HEK293 (cell line): ENCODE results near the gene PTHLH.

Source experiments
- CTCF ChIA-PET: fragments of 350-600 bp; formaldehyde crosslinking; extraction: SDS; loops from one replicate; lab custom pipeline; 2021; ENCODE audit warnings: antibody characterized with exemption; lab: Yijun Ruan, JAX
- POLR2A ChIA-PET: fragments of 300-600 bp; formaldehyde crosslinking; extraction: SDS; loops from one replicate; lab custom pipeline; 2020; ENCODE audit warnings: antibody characterized with exemption, inconsistent platforms; lab: Yijun Ruan, JAX
- H3K27ac ChIP-seq: fragments of 200-500 bp; sonication (Bioruptor generic); 2 replicates; pipeline ENCODE4 v1.5.1; 2014; ENCODE audit warnings: low read depth, low read length, control low read depth, inconsistent platforms; ENCODE audit errors: extremely low read depth
- H3K36me3 ChIP-seq, 2 experiments: fragments of 200-500 bp in 1 of 2; sonication (Bioruptor generic) in 1 of 2; 1 replicate in 1 of 2; 2 replicates in 1 of 2; pipeline ENCODE4 v1.5.1; 2014 to 2017; ENCODE audit warnings: inconsistent platforms in 2 of 2, low read length in 2 of 2; ENCODE audit not compliant: control insufficient read depth in 2 of 2, insufficient read depth in 1 of 2
- H3K4me1 ChIP-seq: fragments of 200-500 bp; sonication (Bioruptor generic); 2 replicates; pipeline ENCODE4 v1.5.1; 2014; ENCODE audit warnings: mild to moderate bottlenecking, low read length, inconsistent platforms; ENCODE audit not compliant: control insufficient read depth, insufficient read depth
- H3K4me3 ChIP-seq: 2 replicates; pipeline ENCODE4 v1.5.1; 2011; ENCODE audit warnings: low read depth, mild to moderate bottlenecking, control low read depth, low read length, moderate library complexity
- H3K9me3 ChIP-seq: fragments of 200-500 bp; sonication (Bioruptor generic); 2 replicates; pipeline ENCODE4 v1.5.1; 2014; ENCODE audit warnings: low read depth, low read length, inconsistent platforms; ENCODE audit not compliant: control insufficient read depth, insufficient read depth
- FEZF1 ChIP-seq: fragments of 450-650 bp; formaldehyde crosslinking; IDR thresholded peaks from 2 replicates; pipeline ENCODE4 v1.5.1; 2016; ENCODE audit warnings: missing biosample characterization, missing genetic modification characterization
- KLF9 ChIP-seq: fragments of 450-650 bp; formaldehyde crosslinking; IDR thresholded peaks from 2 replicates; pipeline ENCODE4 v1.5.1; 2016; ENCODE audit warnings: missing biosample characterization, missing genetic modification characterization, low read depth
- MEIS1 ChIP-seq: sonication (generic); formaldehyde crosslinking; IDR thresholded peaks from 2 replicates; pipeline ENCODE4 v1.8.1; 2022; ENCODE audit warnings: missing genetic modification reagents, mild to moderate bottlenecking, borderline replicate concordance
- SETDB1 ChIP-seq: IDR thresholded peaks from one replicate; pipeline ENCODE4 v1.6.1; 2017; ENCODE audit warnings: mild to moderate bottlenecking, low read length, moderate library complexity, mixed read lengths; ENCODE audit not compliant: insufficient read length
- ZBTB8A ChIP-seq: fragments of 450-650 bp; formaldehyde crosslinking; IDR thresholded peaks from 2 replicates; pipeline ENCODE4 v1.5.1; 2016; ENCODE audit warnings: missing biosample characterization, missing genetic modification characterization
- ZEB2 ChIP-seq: fragments of 450-650 bp; formaldehyde crosslinking; IDR thresholded peaks from 2 replicates; pipeline ENCODE4 v1.5.1; 2016; ENCODE audit warnings: missing biosample characterization, missing genetic modification characterization
- ZNF121 ChIP-seq: fragments of 450-650 bp; formaldehyde crosslinking; IDR thresholded peaks from 2 replicates; pipeline ENCODE4 v1.5.1; 2016; ENCODE audit warnings: missing biosample characterization, missing genetic modification characterization
- ZNF138 ChIP-seq: fragments of 450-650 bp; formaldehyde crosslinking; IDR thresholded peaks from 2 replicates; pipeline ENCODE4 v1.5.1; 2016; ENCODE audit warnings: missing biosample characterization, missing genetic modification characterization, borderline replicate concordance
- ZNF157 ChIP-seq: fragments of 450-650 bp; formaldehyde crosslinking; IDR thresholded peaks from 2 replicates; pipeline ENCODE4 v1.5.1; 2016; ENCODE audit warnings: missing biosample characterization, missing genetic modification characterization
- ZNF184 ChIP-seq: fragments of 450-650 bp; IDR thresholded peaks from 2 replicates; pipeline ENCODE4 v1.5.1; 2018; ENCODE audit warnings: missing biosample characterization, mild to moderate bottlenecking, missing genetic modification characterization
- ZNF391 ChIP-seq: fragments of 450-650 bp; formaldehyde crosslinking; IDR thresholded peaks from 2 replicates; pipeline ENCODE4 v1.5.1; 2016; ENCODE audit warnings: low read depth, missing biosample characterization, missing genetic modification characterization, borderline replicate concordance
- ZNF426 ChIP-seq: fragments of 450-650 bp; formaldehyde crosslinking; IDR thresholded peaks from 2 replicates; pipeline ENCODE4 v1.5.1; 2017; ENCODE audit warnings: missing biosample characterization, missing genetic modification characterization, mild to moderate bottlenecking, inconsistent platforms, moderate library complexity
- ZNF544 ChIP-seq: fragments of 450-650 bp; formaldehyde crosslinking; IDR thresholded peaks from 2 replicates; pipeline ENCODE4 v1.5.0; 2017; ENCODE audit warnings: missing biosample characterization, missing genetic modification characterization
- ZNF560 ChIP-seq: fragments of 450-650 bp; formaldehyde crosslinking; IDR thresholded peaks from 2 replicates; pipeline ENCODE4 v1.5.1; 2017; ENCODE audit warnings: missing biosample characterization, missing genetic modification characterization, borderline replicate concordance
- ZNF600 ChIP-seq: fragments of 450-650 bp; formaldehyde crosslinking; IDR thresholded peaks from 2 replicates; pipeline ENCODE4 v1.5.1; 2016; ENCODE audit warnings: missing biosample characterization, missing genetic modification characterization
- ZNF610 ChIP-seq: fragments of 450-650 bp; formaldehyde crosslinking; IDR thresholded peaks from 2 replicates; pipeline ENCODE4 v1.5.1; 2016; ENCODE audit warnings: missing biosample characterization, missing genetic modification characterization, borderline replicate concordance
- ZNF658 ChIP-seq: fragments of 450-650 bp; formaldehyde crosslinking; IDR thresholded peaks from 2 replicates; pipeline ENCODE4; 2016; ENCODE audit warnings: missing biosample characterization, missing genetic modification characterization
- ZNF701 ChIP-seq: fragments of 450-650 bp; formaldehyde crosslinking; IDR thresholded peaks from 2 replicates; pipeline ENCODE4 v1.5.1; 2016; ENCODE audit warnings: missing biosample characterization, missing genetic modification characterization
- ZNF792 ChIP-seq: fragments of 450-650 bp; formaldehyde crosslinking; IDR thresholded peaks from 2 replicates; pipeline ENCODE4 v1.5.1; 2016; ENCODE audit warnings: missing biosample characterization, missing genetic modification characterization
- TF ChIP-seq, protein P1 (sequence below): fragments of 450-650 bp; formaldehyde crosslinking; IDR thresholded peaks from 2 replicates; pipeline ENCODE4 v1.5.1; 2016; ENCODE audit warnings: missing biosample characterization, missing genetic modification characterization
- TF ChIP-seq, protein P2 (sequence below): fragments of 450-650 bp; formaldehyde crosslinking; IDR thresholded peaks from 2 replicates; pipeline ENCODE4 v1.5.1; 2016; ENCODE audit warnings: missing biosample characterization, missing genetic modification characterization, borderline replicate concordance
- TF ChIP-seq, protein P3 (sequence below): fragments of 450-650 bp; formaldehyde crosslinking; IDR thresholded peaks from 2 replicates; pipeline ENCODE4 v1.5.1; 2016; ENCODE audit warnings: missing biosample characterization, missing genetic modification characterization, low read depth

Gene PTHLH

DNA sequence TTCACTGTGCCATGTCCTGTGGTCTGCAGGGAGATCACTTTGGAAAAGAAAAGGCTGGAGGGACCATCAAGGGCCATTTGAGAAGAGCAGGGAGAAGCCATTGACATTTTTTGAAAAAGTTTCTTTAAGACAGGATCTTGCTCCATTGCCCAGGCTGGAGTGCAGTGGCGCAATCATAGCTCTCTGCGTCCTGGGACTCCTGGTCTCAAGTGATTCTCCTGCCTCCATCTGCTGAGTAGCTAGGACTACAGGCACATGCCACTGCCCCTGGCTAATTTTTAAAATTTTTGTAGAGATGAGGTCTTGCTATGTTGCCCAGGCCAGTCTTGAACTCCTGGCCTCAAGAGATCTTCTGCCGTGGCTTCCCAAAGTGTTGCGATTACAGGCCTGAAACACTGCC is 32.3 kb downstream of the PTHLH start:
- no peak overlapping the region for H3K27ac ChIP-seq
- CTCF ChIA-PET = interaction anchor here (0.6 to 1.8 kb wide), 18 partner anchors 11 to 932 kb away, joined by 3 to 34 read pairs (median 4); no protein-coding TSS in a partner anchor
- H3K4me1 ChIP-seq = no peaks in the 10 kb centered on the region
- POLR2A ChIA-PET = no interaction called here
- H3K9me3 ChIP-seq = no peaks in the 10 kb centered on the region
- H3K36me3 ChIP-seq = no peaks in the 10 kb centered on the region
- no peak overlapping the region for H3K4me3 ChIP-seq
- no peak for TF ChIP-seq ZNF138 (tag by site-specific recombination)
- TF ChIP-seq KLF9 (tag by site-specific recombination) = no peak
- no peak for TF ChIP-seq SETDB1
- no peak for TF ChIP-seq ZNF391
- peak; percentile 74 for TF ChIP-seq ZNF121
- no peak for TF ChIP-seq ZBTB8A
- no peak for TF ChIP-seq MEIS1

DNA sequence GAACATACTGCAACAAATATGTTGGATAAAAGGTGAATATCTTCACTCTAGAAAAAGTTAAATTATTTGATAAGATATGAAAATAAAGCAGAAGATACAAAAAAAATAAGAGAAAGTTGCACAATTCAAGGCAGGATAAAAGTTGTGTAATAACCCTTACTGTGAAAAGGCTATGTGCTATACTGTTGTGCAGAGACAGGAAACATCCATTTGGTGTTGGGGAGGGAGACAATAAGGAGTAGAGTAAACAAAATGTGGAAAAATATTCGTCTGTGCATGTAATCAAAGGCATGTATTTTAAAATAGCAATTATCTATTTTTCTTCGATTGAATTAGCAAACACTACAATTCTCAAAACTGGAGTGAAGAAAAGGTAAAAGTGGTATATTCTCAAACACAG is 34.8 kb downstream of the PTHLH start:
- no peak for TF ChIP-seq ZNF560
- TF ChIP-seq, protein P1, sequence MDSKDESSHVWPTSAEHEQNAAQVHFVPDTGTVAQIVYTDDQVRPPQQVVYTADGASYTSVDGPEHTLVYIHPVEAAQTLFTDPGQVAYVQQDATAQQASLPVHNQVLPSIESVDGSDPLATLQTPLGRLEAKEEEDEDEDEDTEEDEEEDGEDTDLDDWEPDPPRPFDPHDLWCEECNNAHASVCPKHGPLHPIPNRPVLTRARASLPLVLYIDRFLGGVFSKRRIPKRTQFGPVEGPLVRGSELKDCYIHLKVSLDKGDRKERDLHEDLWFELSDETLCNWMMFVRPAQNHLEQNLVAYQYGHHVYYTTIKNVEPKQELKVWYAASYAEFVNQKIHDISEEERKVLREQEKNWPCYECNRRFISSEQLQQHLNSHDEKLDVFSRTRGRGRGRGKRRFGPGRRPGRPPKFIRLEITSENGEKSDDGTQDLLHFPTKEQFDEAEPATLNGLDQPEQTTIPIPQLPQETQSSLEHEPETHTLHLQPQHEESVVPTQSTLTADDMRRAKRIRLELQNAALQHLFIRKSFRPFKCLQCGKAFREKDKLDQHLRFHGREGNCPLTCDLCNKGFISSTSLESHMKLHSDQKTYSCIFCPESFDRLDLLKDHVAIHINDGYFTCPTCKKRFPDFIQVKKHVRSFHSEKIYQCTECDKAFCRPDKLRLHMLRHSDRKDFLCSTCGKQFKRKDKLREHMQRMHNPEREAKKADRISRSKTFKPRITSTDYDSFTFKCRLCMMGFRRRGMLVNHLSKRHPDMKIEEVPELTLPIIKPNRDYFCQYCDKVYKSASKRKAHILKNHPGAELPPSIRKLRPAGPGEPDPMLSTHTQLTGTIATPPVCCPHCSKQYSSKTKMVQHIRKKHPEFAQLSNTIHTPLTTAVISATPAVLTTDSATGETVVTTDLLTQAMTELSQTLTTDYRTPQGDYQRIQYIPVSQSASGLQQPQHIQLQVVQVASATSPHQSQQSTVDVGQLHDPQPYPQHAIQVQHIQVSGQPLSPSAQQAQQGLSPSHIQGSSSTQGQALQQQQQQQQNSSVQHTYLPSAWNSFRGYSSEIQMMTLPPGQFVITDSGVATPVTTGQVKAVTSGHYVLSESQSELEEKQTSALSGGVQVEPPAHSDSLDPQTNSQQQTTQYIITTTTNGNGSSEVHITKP = peak; percentile 79
- Histone ChIP-seq H3K4me3 (no peak overlapping the region), H3K36me3 (no peaks in the 10 kb centered on the region), H3K9me3 (no peaks in the 10 kb centered on the region), H3K4me1 (no peaks in the 10 kb centered on the region), H3K27ac (no peak overlapping the region)
- POLR2A ChIA-PET = no interaction called here
- CTCF ChIA-PET = interaction anchor here (1.5 kb wide), 1 partner anchor 9 kb away, joined by 3 read pairs; no protein-coding TSS in a partner anchor

DNA sequence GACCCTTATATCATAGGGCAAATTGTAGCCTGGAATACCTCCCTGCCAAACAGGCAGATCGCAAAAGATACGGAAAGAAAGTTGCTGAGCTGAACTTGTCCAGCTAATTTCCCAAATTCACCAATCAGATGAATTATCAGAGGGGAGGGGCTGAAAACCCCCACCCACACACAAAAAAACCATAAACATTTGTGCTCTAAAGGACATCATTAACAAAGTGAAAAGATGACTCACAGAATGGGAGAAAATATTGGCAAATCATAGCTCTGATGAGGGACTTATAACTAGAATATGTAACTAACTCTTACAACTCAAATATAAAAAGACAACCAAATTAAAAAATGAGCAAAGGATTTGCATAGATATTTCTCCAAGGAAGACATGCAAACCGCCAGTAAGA is 36.3 kb downstream of the PTHLH start:
- Histone ChIP-seq H3K27ac (no peak overlapping the region), H3K4me3 (no peak overlapping the region), H3K36me3 (no peaks in the 10 kb centered on the region), H3K9me3 (no peaks in the 10 kb centered on the region), H3K4me1 (no peaks in the 10 kb centered on the region)
- POLR2A ChIA-PET = no interaction called here
- CTCF ChIA-PET = no interaction called here
- TF ChIP-seq ZNF184 (tag by site-specific recombination) (no peak), FEZF1 (tag by site-specific recombination) (no peak), ZNF426 (tag by site-specific recombination) (no peak), ZEB2 (tag by site-specific recombination) (no peak), ZNF701 (tag by site-specific recombination) (no peak), ZNF792 (no peak), ZNF600 (tag by site-specific recombination) (no peak), ZNF544 (tag by site-specific recombination) (no peak), ZNF157 (tag by site-specific recombination) (no peak), ZNF610 (no peak), ZNF658 (no peak)
- TF ChIP-seq, protein P2, sequence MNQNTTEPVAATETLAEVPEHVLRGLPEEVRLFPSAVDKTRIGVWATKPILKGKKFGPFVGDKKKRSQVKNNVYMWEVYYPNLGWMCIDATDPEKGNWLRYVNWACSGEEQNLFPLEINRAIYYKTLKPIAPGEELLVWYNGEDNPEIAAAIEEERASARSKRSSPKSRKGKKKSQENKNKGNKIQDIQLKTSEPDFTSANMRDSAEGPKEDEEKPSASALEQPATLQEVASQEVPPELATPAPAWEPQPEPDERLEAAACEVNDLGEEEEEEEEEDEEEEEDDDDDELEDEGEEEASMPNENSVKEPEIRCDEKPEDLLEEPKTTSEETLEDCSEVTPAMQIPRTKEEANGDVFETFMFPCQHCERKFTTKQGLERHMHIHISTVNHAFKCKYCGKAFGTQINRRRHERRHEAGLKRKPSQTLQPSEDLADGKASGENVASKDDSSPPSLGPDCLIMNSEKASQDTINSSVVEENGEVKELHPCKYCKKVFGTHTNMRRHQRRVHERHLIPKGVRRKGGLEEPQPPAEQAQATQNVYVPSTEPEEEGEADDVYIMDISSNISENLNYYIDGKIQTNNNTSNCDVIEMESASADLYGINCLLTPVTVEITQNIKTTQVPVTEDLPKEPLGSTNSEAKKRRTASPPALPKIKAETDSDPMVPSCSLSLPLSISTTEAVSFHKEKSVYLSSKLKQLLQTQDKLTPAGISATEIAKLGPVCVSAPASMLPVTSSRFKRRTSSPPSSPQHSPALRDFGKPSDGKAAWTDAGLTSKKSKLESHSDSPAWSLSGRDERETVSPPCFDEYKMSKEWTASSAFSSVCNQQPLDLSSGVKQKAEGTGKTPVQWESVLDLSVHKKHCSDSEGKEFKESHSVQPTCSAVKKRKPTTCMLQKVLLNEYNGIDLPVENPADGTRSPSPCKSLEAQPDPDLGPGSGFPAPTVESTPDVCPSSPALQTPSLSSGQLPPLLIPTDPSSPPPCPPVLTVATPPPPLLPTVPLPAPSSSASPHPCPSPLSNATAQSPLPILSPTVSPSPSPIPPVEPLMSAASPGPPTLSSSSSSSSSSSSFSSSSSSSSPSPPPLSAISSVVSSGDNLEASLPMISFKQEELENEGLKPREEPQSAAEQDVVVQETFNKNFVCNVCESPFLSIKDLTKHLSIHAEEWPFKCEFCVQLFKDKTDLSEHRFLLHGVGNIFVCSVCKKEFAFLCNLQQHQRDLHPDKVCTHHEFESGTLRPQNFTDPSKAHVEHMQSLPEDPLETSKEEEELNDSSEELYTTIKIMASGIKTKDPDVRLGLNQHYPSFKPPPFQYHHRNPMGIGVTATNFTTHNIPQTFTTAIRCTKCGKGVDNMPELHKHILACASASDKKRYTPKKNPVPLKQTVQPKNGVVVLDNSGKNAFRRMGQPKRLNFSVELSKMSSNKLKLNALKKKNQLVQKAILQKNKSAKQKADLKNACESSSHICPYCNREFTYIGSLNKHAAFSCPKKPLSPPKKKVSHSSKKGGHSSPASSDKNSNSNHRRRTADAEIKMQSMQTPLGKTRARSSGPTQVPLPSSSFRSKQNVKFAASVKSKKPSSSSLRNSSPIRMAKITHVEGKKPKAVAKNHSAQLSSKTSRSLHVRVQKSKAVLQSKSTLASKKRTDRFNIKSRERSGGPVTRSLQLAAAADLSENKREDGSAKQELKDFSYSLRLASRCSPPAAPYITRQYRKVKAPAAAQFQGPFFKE = no peak
- TF ChIP-seq, protein P3, sequence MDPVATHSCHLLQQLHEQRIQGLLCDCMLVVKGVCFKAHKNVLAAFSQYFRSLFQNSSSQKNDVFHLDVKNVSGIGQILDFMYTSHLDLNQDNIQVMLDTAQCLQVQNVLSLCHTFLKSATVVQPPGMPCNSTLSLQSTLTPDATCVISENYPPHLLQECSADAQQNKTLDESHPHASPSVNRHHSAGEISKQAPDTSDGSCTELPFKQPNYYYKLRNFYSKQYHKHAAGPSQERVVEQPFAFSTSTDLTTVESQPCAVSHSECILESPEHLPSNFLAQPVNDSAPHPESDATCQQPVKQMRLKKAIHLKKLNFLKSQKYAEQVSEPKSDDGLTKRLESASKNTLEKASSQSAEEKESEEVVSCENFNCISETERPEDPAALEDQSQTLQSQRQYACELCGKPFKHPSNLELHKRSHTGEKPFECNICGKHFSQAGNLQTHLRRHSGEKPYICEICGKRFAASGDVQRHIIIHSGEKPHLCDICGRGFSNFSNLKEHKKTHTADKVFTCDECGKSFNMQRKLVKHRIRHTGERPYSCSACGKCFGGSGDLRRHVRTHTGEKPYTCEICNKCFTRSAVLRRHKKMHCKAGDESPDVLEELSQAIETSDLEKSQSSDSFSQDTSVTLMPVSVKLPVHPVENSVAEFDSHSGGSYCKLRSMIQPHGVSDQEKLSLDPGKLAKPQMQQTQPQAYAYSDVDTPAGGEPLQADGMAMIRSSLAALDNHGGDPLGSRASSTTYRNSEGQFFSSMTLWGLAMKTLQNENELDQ = no peak
